SIG-M5 (cell line): Measurements from ENCODE around the gene PLA2G12A.
"Not testable (repeated sequence)": the region's sequence is repeated elsewhere in the genome, so short reads cannot be mapped to it uniquely, and the experiment has no call there.

Experiments used
- DNase-seq: peaks from one replicate; lab custom pipeline; 2025; lab: John Stamatoyannopoulos, UW

The PLA2G12A gene

DNA sequence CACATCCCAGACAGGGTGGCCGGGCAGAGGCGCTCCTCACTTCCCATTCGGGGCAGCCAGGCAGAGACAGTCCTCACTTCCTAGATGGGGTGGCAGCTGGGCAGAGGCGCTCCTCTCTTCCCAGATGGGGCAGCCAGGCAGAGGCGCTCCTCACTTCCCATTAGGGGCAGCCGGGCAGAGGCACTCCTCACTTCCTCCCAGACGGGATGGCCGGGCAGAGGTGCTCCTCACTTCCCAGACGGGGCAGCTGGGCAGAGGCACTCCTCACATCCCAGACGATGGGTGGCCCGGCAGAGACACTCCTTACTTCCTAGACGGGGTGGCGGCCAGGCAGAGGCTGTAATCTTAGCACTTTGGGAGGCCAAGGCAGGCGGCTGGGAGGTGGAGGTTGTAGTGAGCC lies 50.9 kb downstream of the PLA2G12A start:
- DNase-seq = not testable (repeated sequence)

DNA sequence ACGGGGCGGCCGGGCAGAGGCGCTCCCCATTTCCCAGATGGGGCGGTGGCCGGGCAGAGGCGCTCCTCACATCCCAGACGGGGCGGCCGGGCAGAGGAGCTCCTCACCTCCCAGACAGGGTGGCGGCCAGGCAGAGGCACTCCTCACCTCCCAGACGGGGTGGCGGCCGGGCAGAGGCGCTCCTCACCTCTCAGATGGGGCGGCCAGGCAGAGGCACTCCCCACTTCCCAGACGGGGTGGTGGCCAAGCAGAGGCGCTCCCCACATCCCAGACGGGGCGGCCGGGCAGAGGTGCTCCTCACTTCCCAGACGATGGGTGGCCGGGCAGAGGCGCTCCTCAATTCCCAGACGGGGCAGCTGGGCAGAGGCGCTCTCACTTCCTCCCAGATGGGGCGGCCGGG lies 51.4 kb downstream of the PLA2G12A start:
- DNase-seq = not testable (repeated sequence)

DNA sequence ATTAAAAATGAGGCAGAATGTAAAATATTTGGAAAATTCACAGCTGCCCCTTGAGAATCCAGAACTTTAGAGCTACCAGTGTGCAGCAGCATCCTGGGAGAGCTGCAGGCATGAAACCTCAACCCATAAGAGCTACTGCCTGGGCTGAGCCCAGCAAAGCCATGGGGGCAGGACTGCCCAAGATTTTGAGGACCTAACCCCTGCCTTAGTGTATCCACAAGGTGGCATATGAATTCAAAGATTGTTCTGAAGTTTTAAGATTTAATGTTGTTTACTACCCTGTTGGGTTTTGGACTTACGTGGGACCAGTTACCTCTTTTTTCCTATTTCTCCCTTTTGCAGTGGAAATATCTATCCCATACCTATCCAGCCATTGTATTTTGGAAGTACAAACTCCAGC lies 53.0 kb downstream of the PLA2G12A start:
- DNase-seq = no peak

DNA sequence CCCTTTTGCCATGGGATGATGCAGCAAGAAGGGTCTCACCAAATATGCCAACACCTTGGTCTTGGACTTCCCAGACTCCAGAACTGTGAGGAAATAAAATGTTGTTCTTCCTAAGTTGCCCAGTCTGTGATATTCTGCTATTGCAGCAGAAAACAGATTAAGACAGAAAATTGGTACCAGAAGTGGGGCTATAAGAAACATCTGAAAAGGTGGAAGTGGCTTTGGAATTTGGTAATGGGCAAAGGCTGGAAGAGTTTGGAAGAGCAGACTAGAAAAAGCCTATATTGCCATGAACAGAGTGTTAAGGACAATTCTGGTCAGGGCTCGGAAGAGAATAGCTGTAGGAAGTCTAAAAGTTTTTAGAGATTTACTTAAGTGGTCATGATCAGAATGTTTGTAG lies 54.0 kb downstream of the PLA2G12A start:
- DNase-seq = no peak

DNA sequence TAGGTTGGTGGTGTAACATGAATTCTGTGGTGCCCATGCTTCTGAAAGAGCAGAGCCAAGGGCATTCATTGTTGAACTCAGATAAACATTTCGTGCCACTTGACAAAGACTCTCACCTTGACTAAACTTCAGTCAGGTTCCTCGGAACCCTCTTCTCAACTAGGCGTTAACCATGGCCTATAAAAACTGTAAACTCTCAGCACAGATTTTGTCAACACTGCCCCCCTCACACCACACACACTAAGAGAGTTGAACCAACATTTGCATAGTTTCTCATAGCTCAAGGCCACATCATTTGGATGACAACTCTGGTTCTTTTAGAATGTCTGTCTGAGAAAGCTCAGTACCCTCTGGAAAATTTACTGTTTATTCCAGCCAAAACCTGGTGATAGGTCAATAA lies 54.7 kb downstream of the PLA2G12A start:
- DNase-seq = no peak

DNA sequence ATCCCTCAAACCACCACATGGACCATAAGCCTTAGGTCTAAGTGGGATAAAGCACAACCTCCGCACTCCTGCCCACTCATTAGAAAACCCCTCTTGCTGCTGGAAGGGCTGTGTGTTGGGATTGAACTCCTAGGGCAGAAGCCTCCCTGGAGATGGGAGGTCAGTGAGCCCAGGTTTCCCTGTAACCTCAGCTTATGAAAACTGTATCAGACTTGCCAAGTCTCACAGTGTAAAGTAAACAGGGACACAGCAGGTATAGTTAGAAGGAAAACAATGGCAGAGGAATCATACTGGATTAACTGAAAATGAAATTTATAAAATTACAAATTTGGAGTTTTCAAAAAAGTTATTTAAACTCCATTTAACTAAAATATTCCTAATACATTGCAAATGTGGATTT lies 56.6 kb downstream of the PLA2G12A start:
- no peak for DNase-seq

DNA sequence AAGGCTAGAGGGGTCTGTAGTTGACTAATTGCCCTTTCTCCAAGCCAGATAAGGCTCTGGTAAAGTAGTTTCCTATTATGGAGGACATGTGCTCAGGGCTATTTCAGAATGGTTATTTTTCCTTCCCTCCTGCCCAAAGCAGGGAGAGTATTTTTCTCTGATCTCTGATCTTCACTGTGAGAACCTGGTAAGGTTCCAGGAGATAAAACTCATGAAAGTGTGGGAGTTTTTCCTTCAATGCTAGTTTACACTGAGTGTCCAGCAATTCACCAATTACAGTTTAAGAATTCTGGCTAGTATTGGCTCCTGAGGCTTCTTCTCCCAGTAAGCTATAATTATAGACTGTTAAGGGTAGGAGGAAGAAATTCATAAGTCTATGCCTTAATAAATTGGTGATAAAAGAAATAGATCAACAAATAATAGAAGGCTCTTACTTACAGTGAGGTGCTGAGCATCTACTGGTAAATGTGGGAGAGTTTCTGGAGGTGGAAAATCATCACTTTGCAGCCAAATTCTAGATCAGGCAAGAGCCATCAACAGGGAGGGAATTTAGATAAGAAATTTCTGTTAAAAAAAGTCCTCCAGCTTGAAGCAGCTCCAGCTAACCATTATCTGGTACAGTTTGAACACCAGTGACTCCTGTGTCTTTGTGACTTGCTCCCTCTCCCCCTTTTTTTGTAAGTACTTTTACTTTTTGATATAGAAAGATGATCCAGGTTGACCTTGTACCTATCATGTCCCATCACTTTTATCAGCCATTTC lies 57.5 kb downstream of the PLA2G12A start:
- DNase-seq = no peak

DNA sequence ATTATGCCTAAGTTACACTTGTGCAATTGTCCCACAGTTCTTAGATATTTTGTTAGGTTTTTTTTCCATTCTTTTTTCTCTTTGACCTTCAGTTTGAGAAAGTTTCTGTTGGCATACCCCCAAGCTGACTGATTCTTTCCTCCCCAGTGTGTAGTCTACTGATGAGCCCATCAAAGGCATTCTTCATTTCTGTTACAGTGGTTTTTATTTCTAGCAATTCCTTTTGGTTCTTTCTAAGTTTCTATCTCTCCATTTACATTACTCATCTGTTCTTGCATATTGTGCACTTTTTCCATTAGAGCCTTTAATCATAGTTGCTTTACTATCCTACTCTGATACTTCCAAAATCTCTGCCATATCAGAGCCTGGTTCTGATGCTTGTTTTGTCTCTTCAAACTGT lies 58.5 kb downstream of the PLA2G12A start:
- DNase-seq = no peak

DNA sequence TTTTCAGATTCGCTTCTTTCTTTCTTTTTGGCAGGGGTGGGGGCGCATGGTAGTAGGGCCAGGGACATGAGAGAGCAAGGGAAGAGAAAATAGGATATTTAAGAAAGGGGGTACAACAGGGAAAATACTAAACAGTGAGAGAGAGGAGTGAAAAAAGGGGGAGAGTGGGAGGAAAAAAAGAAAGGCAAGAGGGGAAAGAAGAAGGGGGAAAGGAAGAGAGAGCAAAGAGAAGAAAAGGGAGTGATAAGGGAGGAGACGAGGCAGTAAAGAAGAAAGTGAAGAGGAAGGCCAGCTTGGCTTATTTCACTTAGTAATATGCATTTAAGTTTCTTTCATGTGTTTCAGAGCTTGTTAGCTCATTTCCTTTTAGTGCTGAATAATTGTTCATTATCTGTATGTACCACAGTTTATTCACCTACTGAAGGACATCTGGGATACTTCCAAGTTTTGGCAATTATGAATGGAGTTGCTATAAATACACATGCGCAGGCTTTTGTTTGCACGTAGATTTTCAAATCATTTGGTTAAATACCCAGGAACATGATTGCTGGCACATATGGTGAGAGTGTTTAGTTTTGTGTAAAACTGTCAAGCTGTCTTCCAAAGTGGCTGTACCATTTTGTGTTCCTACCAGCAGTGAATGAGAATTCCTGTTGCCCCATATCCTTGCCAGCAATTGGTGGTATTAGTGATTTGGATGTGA lies 63.9 kb downstream of the PLA2G12A start:
- no peak for DNase-seq

DNA sequence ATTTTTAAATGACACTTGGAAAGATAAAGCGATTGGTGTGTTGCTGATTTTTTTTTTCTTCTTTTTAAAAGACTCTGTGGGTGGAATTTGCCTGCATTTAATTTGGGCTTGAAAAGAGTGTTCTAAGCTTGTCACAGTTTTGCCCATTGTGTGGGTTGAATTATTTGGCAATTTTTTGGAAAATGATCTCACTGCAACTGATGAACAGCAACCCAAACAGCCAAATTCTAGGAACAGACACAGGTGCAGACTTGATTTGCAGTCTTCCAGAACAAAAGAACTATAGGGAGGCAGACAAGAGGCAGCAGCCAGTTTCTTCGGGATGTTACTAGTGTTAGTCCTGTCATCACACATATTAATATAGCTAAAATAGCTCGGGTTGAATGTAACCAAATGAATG lies 67.1 kb downstream of the PLA2G12A start:
- no peak for DNase-seq

DNA sequence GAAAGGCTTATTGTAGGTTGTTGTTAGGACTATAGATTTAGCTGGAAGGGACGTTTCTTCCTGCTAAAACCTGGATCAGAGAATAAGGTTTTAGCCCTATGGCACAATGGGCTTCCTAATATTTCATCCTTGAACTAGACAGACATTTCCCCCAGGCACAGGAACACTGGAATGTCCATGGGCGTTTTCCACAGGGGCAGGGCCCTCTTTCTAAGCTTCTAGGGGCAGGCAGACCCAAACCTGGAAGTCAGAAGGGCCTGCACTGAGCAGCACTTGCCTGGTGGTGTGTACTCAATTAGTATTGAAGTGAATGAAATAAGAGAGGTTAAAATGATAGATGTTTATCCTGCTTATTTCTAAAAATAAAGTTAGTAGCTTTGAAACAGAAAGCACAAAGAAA lies 67.8 kb downstream of the PLA2G12A start:
- no peak for DNase-seq
